MM.1S (cell line): Measurements from ENCODE around the gene SV2B.

ENCODE experiments used
- DNase-seq: peaks from one replicate; pipeline ENCODE4 v3.0.0-alpha.2; 2015
- H2AFZ ChIP-seq: fragments of 300-600 bp; sonication (generic); 2 replicates; pipeline ENCODE4 v1.6.0; 2016; ENCODE audit warnings: antibody characterized with exemption, low read length
- H3F3A ChIP-seq: fragments of 300-600 bp; sonication (generic); 2 replicates; pipeline ENCODE4 v1.6.1; 2016; ENCODE audit warnings: mild to moderate bottlenecking, antibody characterized with exemption, low read length, moderate library complexity, mixed read lengths; ENCODE audit not compliant: insufficient read depth
- H3K27ac ChIP-seq: fragments of 300-600 bp; sonication (generic); 2 replicates; pipeline ENCODE4 v1.5.1; 2016; ENCODE audit warnings: mild to moderate bottlenecking, low read length
- H3K27me3 ChIP-seq: fragments of 300-600 bp; sonication (generic); replicated peaks from 2 replicates; pipeline ENCODE4 v1.6.0; 2016; ENCODE audit warnings: low read length; ENCODE audit not compliant: insufficient read depth
- H3K36me3 ChIP-seq: fragments of 300-600 bp; sonication (generic); replicated peaks from 2 replicates; pipeline ENCODE4 v1.6.1; 2016; ENCODE audit warnings: mild to moderate bottlenecking, low read length, mixed read lengths; ENCODE audit not compliant: insufficient read depth
- H3K4me1 ChIP-seq: fragments of 300-600 bp; sonication (generic); 2 replicates; pipeline ENCODE4 v1.6.1; 2016; ENCODE audit warnings: low read length, mixed read lengths
- H3K4me2 ChIP-seq: fragments of 300-600 bp; sonication (generic); 2 replicates; pipeline ENCODE4 v1.6.0; 2016; ENCODE audit warnings: low read depth, low read length
- H3K4me3 ChIP-seq: fragments of 300-600 bp; sonication (generic); 2 replicates; pipeline ENCODE4 v1.5.1; 2016; ENCODE audit warnings: low read length, mixed read lengths
- H3K79me2 ChIP-seq: fragments of 300-600 bp; sonication (generic); 2 replicates; pipeline ENCODE4 v1.6.1; 2016; ENCODE audit warnings: mixed run types, low read length, mixed read lengths
- H3K9ac ChIP-seq: fragments of 300-600 bp; sonication (generic); 2 replicates; pipeline ENCODE4 v1.6.1; 2016; ENCODE audit warnings: low read length, mixed read lengths
- H3K9me2 ChIP-seq: fragments of 300-600 bp; sonication (generic); replicated peaks from 2 replicates; pipeline ENCODE4 v1.6.1; 2016; ENCODE audit warnings: mild to moderate bottlenecking, low read length, mixed read lengths; ENCODE audit not compliant: insufficient read depth
- H3K9me3 ChIP-seq: fragments of 300-600 bp; sonication (generic); replicated peaks from 2 replicates; pipeline ENCODE4 v1.6.1; 2016; ENCODE audit warnings: mild to moderate bottlenecking, low read length, mixed read lengths; ENCODE audit not compliant: insufficient read depth
- H4K20me1 ChIP-seq: fragments of 300-600 bp; sonication (generic); 2 replicates; pipeline ENCODE4 v1.6.1; 2016; ENCODE audit warnings: mild to moderate bottlenecking, low read length, moderate library complexity, mixed read lengths; ENCODE audit not compliant: insufficient read depth
- CTCF ChIP-seq: fragments of 300-600 bp; sonication (generic); IDR thresholded peaks from 2 replicates; pipeline ENCODE4 v1.5.1; 2016; ENCODE audit warnings: antibody characterized with exemption, low read length, mixed read lengths
- EZH2 ChIP-seq: fragments of 300-600 bp; sonication (generic); optimal IDR thresholded peaks from 2 replicates; pipeline ENCODE3; 2017; ENCODE audit warnings: low read depth, mild to moderate bottlenecking, antibody characterized with exemption, low read length, mixed read lengths
- EZH2phosphoT487 ChIP-seq: fragments of 300-600 bp; sonication (generic); IDR thresholded peaks from 2 replicates; pipeline ENCODE4 v1.6.1; 2018; ENCODE audit warnings: antibody characterized with exemption, low read length

Gene SV2B

DNA sequence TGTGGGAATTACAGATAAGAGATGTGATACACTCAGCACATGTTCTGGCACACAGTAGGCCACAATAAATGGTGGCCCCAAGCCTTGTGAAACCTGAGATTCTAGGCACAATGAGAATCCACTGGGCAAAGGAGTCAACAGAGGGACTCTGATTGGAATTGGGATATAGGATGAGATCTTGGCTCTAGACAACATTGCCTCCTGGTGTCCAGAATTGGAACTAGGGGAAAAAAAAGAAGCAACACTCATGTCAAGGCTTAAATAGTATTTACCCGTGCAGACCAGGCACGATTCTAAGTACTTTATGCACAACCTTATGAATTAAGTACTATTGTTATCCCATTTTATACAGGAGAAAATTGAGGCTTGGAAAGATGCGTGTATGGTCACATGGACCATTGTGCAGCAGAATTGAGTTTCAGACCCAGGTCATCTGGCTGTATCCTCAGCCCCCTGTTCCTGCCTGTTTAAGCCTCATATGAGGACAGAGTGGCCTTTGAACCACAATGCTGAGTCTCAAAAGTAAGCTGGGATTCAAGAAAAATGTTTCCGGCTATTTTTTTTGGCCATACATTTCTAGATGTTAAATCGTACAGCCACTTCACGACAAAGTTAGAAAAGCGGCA is 124.8 kb downstream of the SV2B start:
- H3K9me3 ChIP-seq = no peaks in the 10 kb centered on the region
- no peaks in the 10 kb centered on the region for H4K20me1 ChIP-seq
- DNase-seq = peak; percentile 40
- H3K79me2 ChIP-seq = no peaks in the 10 kb centered on the region
- H3K4me1 ChIP-seq = peaks cover 5% of the 10 kb centered on the region; the same call in 1 of the 2 replicates
- H3K27ac ChIP-seq = no peak overlapping the region
- no peaks in the 10 kb centered on the region for H3K27me3 ChIP-seq
- H3K4me2 ChIP-seq = no peak overlapping the region
- TF ChIP-seq CTCF = peak; percentile 87
- TF ChIP-seq EZH2 = no peak
- no peaks in the 10 kb centered on the region for H3K36me3 ChIP-seq
- H3K9me2 ChIP-seq = no peaks in the 10 kb centered on the region
- no peak overlapping the region for H3K9ac ChIP-seq
- no peak overlapping the region for H2AFZ ChIP-seq
- H3K4me3 ChIP-seq = no peak overlapping the region
- no peaks in the 10 kb centered on the region for H3F3A ChIP-seq

DNA sequence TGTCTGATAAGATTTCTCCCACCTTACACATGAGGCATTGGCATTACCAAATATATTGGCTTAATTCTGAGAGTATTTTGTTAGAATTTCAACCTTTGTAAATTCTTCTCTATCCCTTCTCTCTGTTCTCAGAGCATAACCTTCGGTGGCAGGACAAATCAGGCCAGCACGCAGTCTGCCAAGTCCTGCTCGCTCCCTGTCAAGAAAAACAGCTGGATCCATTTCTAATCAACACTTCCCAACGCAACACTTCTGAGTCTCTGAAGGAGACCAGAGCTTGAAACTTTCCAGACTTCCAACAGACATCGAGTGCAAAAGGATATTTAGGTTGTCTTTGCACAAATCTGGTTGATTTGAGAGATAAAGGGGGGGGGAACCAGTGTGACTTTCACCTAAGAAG is 125.7 kb downstream of the SV2B start:
- DNase-seq = no peak
- no peaks in the 10 kb centered on the region for H3K36me3 ChIP-seq
- no peaks in the 10 kb centered on the region for H4K20me1 ChIP-seq
- TF ChIP-seq CTCF = no peak
- TF ChIP-seq EZH2 = no peak
- TF ChIP-seq EZH2phosphoT487 = no peak
- H3K79me2 ChIP-seq = no peaks in the 10 kb centered on the region
- no peaks in the 10 kb centered on the region for H3K9me2 ChIP-seq
- no peaks in the 10 kb centered on the region for H3K9me3 ChIP-seq
- no peaks in the 10 kb centered on the region for H3K27me3 ChIP-seq
- no peaks in the 10 kb centered on the region for H3F3A ChIP-seq
- no peak overlapping the region for H3K27ac ChIP-seq
- no peak overlapping the region for H3K4me2 ChIP-seq
- H2AFZ ChIP-seq = no peak overlapping the region
- no peak overlapping the region for H3K4me3 ChIP-seq
- no peak overlapping the region for H3K9ac ChIP-seq
- peaks cover 5% of the 10 kb centered on the region; the same call in 1 of the 2 replicates for H3K4me1 ChIP-seq

GRCh38 chr15:91227117-91227516 is 127.1 kb downstream of the SV2B start:
- no peaks in the 10 kb centered on the region for H4K20me1 ChIP-seq
- H3K9me2 ChIP-seq = no peaks in the 10 kb centered on the region
- no peaks in the 10 kb centered on the region for H3K9me3 ChIP-seq
- no peaks in the 10 kb centered on the region for H3K36me3 ChIP-seq
- H3K4me2 ChIP-seq = no peak overlapping the region
- H3K4me3 ChIP-seq = no peak overlapping the region
- no peak overlapping the region for H2AFZ ChIP-seq
- H3K27me3 ChIP-seq = no peaks in the 10 kb centered on the region
- H3F3A ChIP-seq = no peaks in the 10 kb centered on the region
- no peak for DNase-seq
- peaks cover 5% of the 10 kb centered on the region; the same call in 1 of the 2 replicates for H3K4me1 ChIP-seq
- TF ChIP-seq CTCF (no peak), EZH2 (no peak), EZH2phosphoT487 (no peak)
- H3K9ac ChIP-seq = no peak overlapping the region
- H3K27ac ChIP-seq = no peak overlapping the region
- H3K79me2 ChIP-seq = no peaks in the 10 kb centered on the region
